HEK293 (cell line): ENCODE results near the gene PDE4B.
"Not testable (repeated sequence)": the region's sequence is repeated elsewhere in the genome, so short reads cannot be mapped to it uniquely, and the experiment has no call there.

Source experiments
- CTCF ChIP-seq: fragments of 450-650 bp; formaldehyde crosslinking; IDR thresholded peaks from 2 replicates; pipeline ENCODE4 v1.5.1; 2016; ENCODE audit warnings: missing biosample characterization, missing genetic modification characterization
- PRDM1 ChIP-seq: fragments of 450-650 bp; formaldehyde crosslinking; IDR thresholded peaks from 2 replicates; pipeline ENCODE4; 2016; ENCODE audit warnings: missing biosample characterization, missing genetic modification characterization
- SALL2 ChIP-seq: fragments of 450-650 bp; formaldehyde crosslinking; IDR thresholded peaks from 2 replicates; pipeline ENCODE4 v1.5.0; 2017; ENCODE audit warnings: missing biosample characterization, mild to moderate bottlenecking, missing genetic modification characterization, borderline replicate concordance
- YY1 ChIP-seq: fragments of 450-650 bp; formaldehyde crosslinking; IDR thresholded peaks from 2 replicates; pipeline ENCODE4 v1.5.1; 2018; ENCODE audit warnings: missing biosample characterization, missing genetic modification characterization
- ZBTB11 ChIP-seq: fragments of 450-650 bp; formaldehyde crosslinking; conservative IDR thresholded peaks from 2 replicates; pipeline ENCODE4 v1.5.1; 2016; ENCODE audit warnings: low read depth, missing biosample characterization, missing genetic modification characterization
- ZNF174 ChIP-seq: fragments of 450-650 bp; formaldehyde crosslinking; IDR thresholded peaks from 2 replicates; pipeline ENCODE4 v1.5.0; 2017; ENCODE audit warnings: missing biosample characterization, mild to moderate bottlenecking, missing genetic modification characterization
- ZNF274 ChIP-seq, 2 experiments: fragments of 200-500 bp in 1 of 2; fragments of 450-650 bp in 1 of 2; sonication (Bioruptor generic) in 1 of 2; formaldehyde crosslinking in 1 of 2; IDR thresholded peaks; 2 replicates each; pipeline versions ENCODE4 v1.5.1 to v1.6.1; 2014 to 2016; ENCODE audit warnings: borderline replicate concordance in 1 of 2, inconsistent platforms in 1 of 2, low read length in 1 of 2, missing biosample characterization in 1 of 2, missing genetic modification characterization in 1 of 2
- ZNF747 ChIP-seq: fragments of 450-650 bp; formaldehyde crosslinking; IDR thresholded peaks from 2 replicates; pipeline ENCODE4 v1.5.1; 2016; ENCODE audit warnings: missing biosample characterization, missing genetic modification characterization
- ZSCAN4 ChIP-seq: fragments of 450-650 bp; formaldehyde crosslinking; IDR thresholded peaks from 2 replicates; pipeline ENCODE4 v1.5.1; 2017; ENCODE audit warnings: missing biosample characterization, missing genetic modification characterization

- TF ChIP-seq YY1 (tag by site-specific recombination); ZSCAN4 (tag by site-specific recombination); CTCF (tag by site-specific recombination); ZNF274 (IDR thresholded peaks at IDR 0.05; ENCODE audit: low read length); ZNF274 (tag by site-specific recombination; IDR thresholded peaks at IDR 0.05; ENCODE audit: borderline replicate concordance); PRDM1; ZNF174 (tag by site-specific recombination); ZBTB11; SALL2 (tag by site-specific recombination); ZNF747 (tag by site-specific recombination): not testable (repeated sequence)
Measured at GRCh38 chr1:66006534-66006933, 213.8 kb downstream of the PDE4B start.
